HG02763 (cell line): ENCODE data around the gene SLC35E4.
"Not testable (repeated sequence)": the region's sequence is repeated elsewhere in the genome, so short reads cannot be mapped to it uniquely, and the experiment has no call there.

ENCODE experiments used
- ATAC-seq: cut with Tn5 transposase; IDR thresholded peaks from one replicate; pipeline ENCODE4 v1.9.1; 2021; ENCODE audit warnings: mild to moderate bottlenecking, moderate library complexity; ENCODE audit not compliant: unreplicated experiment

Gene SLC35E4

GRCh38 chr22:30648825-30649224 is 13.2 kb downstream of the SLC35E4 start:
- ATAC-seq, result no peak

- peak; percentile 56 for ATAC-seq
These were observed 13.9 kb downstream of the SLC35E4 start for GRCh38 chr22:30649430-30650007.

GRCh38 chr22:30650508-30651116 is 15.0 kb downstream of the SLC35E4 start:
- ATAC-seq, result no peak

GRCh38 chr22:30652852-30653251 is 17.3 kb downstream of the SLC35E4 start:
- no peak for ATAC-seq

- ATAC-seq, result no peak
These were observed 18.8 kb downstream of the SLC35E4 start for GRCh38 chr22:30654361-30654760.

GRCh38 chr22:30655532-30655931 is 20.0 kb downstream of the SLC35E4 start:
- no peak for ATAC-seq

- ATAC-seq, result no peak
These were observed 26.5 kb downstream of the SLC35E4 start for GRCh38 chr22:30662040-30662439.

- ATAC-seq, result no peak
These were observed 29.2 kb downstream of the SLC35E4 start for GRCh38 chr22:30664798-30665197.

- ATAC-seq, result no peak
These were observed 29.7 kb downstream of the SLC35E4 start for GRCh38 chr22:30665266-30665665.

GRCh38 chr22:30665786-30666185 is 30.2 kb downstream of the SLC35E4 start:
- ATAC-seq, result no peak

- ATAC-seq, result no peak
These were observed 31.5 kb downstream of the SLC35E4 start for GRCh38 chr22:30667107-30667493.

GRCh38 chr22:30667494-30668385 is 32.2 kb downstream of the SLC35E4 start, which contains the start of gene DUSP18:
TSS of gene DUSP18 (minus strand) at chr22:30667875. CDS start at chr22:30664003, 3,872 bp downstream.
- ATAC-seq, result peak; percentile 88

GRCh38 chr22:30668386-30668710 is 32.8 kb downstream of the SLC35E4 start:
- ATAC-seq, result no peak

GRCh38 chr22:30671071-30671470 is 35.5 kb downstream of the SLC35E4 start:
- ATAC-seq, result no peak

GRCh38 chr22:30673136-30673535 is 37.6 kb downstream of the SLC35E4 start:
- no peak for ATAC-seq

GRCh38 chr22:30674482-30674881 is 38.9 kb downstream of the SLC35E4 start:
- ATAC-seq, result no peak

GRCh38 chr22:30675436-30675835 is 39.9 kb downstream of the SLC35E4 start:
- ATAC-seq, result no peak

- ATAC-seq, result not testable (repeated sequence)
These were observed 41.0 kb downstream of the SLC35E4 start for GRCh38 chr22:30676565-30676964.

GRCh38 chr22:30679895-30680690 is 44.5 kb downstream of the SLC35E4 start:
- ATAC-seq, result not testable (repeated sequence)

- no peak for ATAC-seq
These were observed 45.6 kb downstream of the SLC35E4 start for GRCh38 chr22:30680991-30681770.
